Ovary (tissue), 3 donors: ENCODE data around the gene CMTM4.

Experiments used
- EP300 ChIP-seq: sonication (generic); formaldehyde crosslinking; IDR thresholded peaks from one replicate; pipeline ENCODE4 v1.6.1; 2017; ENCODE audit warnings: antibody characterized with exemption
- TF ChIP-seq, protein P1 (sequence below), 3 donors: fragments of 450-650 bp in 2 of 3; fragments of 200-600 bp in 1 of 3; IDR thresholded peaks; one replicate each; pipeline versions ENCODE4 v1.5.1 to v1.8.0; 2016 to 2022; ENCODE audit warnings: antibody characterized with exemption in 3 of 3, mild to moderate bottlenecking in 1 of 3
- donor health status: DM: no; HTN: no; CAD: no.

DNA sequence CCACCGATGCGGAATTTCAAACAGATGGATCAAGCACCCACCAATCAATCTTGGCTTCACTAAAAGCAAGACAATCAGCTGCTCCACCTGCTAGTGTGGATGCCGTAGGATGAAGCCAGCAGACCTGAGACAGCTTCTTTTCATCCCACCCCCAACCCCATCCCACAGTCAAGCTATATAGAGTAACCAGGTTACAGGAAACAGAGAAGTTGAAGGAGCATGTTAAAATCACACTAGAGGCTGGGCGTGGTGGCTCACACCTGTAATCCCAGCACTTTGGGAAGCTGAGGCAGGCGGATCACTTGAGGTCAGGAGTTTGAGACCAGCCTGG is 37.7 kb downstream of the CMTM4 start:
- no peak for TF ChIP-seq EP300
- TF ChIP-seq, protein P1, sequence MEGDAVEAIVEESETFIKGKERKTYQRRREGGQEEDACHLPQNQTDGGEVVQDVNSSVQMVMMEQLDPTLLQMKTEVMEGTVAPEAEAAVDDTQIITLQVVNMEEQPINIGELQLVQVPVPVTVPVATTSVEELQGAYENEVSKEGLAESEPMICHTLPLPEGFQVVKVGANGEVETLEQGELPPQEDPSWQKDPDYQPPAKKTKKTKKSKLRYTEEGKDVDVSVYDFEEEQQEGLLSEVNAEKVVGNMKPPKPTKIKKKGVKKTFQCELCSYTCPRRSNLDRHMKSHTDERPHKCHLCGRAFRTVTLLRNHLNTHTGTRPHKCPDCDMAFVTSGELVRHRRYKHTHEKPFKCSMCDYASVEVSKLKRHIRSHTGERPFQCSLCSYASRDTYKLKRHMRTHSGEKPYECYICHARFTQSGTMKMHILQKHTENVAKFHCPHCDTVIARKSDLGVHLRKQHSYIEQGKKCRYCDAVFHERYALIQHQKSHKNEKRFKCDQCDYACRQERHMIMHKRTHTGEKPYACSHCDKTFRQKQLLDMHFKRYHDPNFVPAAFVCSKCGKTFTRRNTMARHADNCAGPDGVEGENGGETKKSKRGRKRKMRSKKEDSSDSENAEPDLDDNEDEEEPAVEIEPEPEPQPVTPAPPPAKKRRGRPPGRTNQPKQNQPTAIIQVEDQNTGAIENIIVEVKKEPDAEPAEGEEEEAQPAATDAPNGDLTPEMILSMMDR (IDR thresholded peaks at IDR 0.05): no peak
